ENCODE data around the gene WNT2B. TPM values are rescaled to one million over a fixed set of nuclear protein-coding genes. Genes with fewer than 3 reads are reported as not detected.
A peak's percentile ranks its signal among the peaks of the same experiment; 100 is the strongest.

Gene WNT2B
- total RNA-seq, 1 experiment from 2014 or later = 1.2 TPM

DNA sequence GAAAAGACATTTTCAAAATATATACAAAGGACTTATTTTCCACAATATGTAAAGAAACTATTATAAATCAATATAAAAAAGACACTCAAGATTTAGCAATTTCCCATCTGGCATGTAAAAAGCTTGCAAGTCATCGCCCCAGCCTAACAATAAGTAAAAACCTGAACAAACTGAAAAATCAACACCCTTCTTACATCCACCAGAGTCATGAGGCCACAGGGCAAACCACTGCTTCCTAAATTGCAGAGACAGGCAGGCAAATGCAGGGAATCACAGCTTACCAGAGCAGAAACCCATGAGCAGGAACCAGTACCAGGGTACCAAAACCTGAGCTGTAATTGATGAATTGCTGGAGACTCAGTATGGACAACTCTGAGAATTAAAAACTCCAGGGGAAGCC, 16.7 kb upstream of the WNT2B start:
- H3K9me3 Mint-ChIP-seq = no peaks in the 10 kb centered on the region
- H3K4me3 Mint-ChIP-seq = no peak overlapping the region
- peaks cover 34% of the 10 kb centered on the region for H3K27me3 Mint-ChIP-seq (ENCODE audit: low read depth)
- ChIA-PET POLR2A (no interaction called here), CTCF (no interaction called here)
- H3K27ac Mint-ChIP-seq = no peak overlapping the region
- H3K36me3 Mint-ChIP-seq = no peaks in the 10 kb centered on the region
- H3K4me1 Mint-ChIP-seq = no peaks in the 10 kb centered on the region; the same call in 1 of the 2 replicates
- ATAC-seq (no peak), DNase-seq (ENCODE audit: low spot score) (no peak)
- TF ChIP-seq, protein P1, sequence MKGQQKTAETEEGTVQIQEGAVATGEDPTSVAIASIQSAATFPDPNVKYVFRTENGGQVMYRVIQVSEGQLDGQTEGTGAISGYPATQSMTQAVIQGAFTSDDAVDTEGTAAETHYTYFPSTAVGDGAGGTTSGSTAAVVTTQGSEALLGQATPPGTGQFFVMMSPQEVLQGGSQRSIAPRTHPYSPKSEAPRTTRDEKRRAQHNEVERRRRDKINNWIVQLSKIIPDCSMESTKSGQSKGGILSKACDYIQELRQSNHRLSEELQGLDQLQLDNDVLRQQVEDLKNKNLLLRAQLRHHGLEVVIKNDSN (CRISPR knock-in tag; IDR thresholded peaks at IDR 0.05) = no peak
- TF ChIP-seq, protein P2, sequence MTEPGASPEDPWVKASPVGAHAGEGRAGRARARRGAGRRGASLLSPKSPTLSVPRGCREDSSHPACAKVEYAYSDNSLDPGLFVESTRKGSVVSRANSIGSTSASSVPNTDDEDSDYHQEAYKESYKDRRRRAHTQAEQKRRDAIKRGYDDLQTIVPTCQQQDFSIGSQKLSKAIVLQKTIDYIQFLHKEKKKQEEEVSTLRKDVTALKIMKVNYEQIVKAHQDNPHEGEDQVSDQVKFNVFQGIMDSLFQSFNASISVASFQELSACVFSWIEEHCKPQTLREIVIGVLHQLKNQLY (CRISPR knock-in tag; IDR thresholded peaks at IDR 0.05) = no peak

DNA sequence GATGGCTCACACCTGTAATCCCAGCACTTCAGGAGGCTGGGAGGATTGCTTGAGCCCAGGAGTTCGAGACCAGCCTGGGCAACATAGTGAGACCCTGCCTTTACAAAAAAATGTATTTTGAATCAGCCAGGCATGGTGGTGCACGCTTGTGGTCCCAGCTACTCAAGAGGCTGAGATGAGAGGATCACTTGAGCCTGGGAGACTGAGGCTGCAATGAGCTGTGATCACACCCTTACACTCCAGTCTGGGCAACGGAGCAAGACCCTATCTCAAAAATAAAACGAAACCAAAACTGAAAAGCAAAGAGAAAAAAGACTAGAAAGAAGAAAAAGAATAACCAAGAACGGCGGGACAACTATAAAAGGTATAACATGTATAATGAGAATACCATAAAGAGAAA, 15.4 kb upstream of the WNT2B start:
- Mint-ChIP-seq H3K27me3 (ENCODE audit: low read depth) (peaks cover 42% of the 10 kb centered on the region), H3K27ac (no peak overlapping the region), H3K4me3 (no peak overlapping the region), H3K36me3 (no peaks in the 10 kb centered on the region), H3K9me3 (no peaks in the 10 kb centered on the region), H3K4me1 (no peaks in the 10 kb centered on the region; the same call in 1 of the 2 replicates)
- DNase-seq (ENCODE audit: low spot score) = no peak
- ATAC-seq = no peak
- ChIA-PET CTCF (no interaction called here), POLR2A (no interaction called here)
- TF ChIP-seq ZNF121 (CRISPR knock-in tag; IDR thresholded peaks at IDR 0.05) = peak; percentile 72; the same call in 1 of the 2 replicates
- TF ChIP-seq, protein P3, sequence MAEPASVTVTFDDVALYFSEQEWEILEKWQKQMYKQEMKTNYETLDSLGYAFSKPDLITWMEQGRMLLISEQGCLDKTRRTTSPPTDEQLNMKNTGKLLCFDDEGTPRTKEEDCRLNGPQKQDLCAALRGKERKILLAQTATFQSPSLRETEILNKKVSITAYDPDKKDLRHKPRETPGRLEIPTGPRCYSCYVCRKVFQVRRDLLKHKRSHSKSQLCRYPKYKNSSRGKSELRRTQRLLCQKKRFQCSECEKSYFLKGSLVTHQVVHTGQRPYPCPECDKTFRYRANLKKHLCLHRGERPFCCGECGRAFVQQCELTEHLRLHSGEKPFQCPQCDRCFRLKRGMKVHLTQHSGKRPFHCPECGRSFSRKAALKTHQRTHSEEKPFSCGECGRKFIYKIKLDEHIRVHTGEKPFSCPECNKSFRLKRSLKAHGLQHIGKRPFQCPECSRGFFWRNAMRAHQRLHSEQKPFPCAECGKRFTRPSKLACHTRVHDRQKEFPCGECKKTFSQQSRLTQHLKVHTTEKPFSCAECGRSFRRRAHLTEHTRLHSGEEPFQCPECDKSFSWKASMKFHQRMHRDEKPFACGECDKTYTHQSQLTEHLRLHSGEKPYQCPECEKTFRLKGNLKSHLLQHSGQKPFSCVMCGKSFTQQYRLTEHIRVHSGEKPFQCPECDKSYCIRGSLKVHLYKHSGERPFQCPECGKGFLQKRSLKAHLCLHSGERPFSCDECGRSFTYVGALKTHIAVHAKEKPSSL (CRISPR knock-in tag; conservative IDR thresholded peaks at IDR 0.05) = no peak
- TF ChIP-seq ZNF671 (CRISPR knock-in tag; IDR thresholded peaks at IDR 0.05) = no peak

DNA sequence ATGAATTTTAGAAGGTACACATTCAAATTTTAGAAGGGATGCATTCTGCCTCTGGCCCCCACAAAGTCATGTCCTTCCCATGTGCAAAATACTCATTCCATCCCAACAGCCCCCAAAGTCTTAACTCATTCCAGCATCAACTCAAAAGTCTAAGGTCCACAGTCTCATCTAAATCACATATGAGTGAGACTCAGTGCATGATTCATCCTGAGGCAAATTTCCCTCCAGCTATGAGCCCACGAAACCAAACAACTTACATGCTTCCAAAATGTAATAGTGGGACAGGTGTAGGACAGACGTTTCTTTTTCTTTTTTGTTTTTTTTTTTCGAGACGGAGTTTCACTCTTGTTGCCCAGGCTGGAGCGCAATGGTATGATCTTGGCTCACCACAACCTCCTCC, 12.5 kb upstream of the WNT2B start:
- Mint-ChIP-seq H3K27me3 (ENCODE audit: low read depth) (peaks cover 65% of the 10 kb centered on the region), H3K4me3 (no peak overlapping the region), H3K36me3 (no peaks in the 10 kb centered on the region), H3K4me1 (no peaks in the 10 kb centered on the region), H3K27ac (no peak overlapping the region), H3K9me3 (no peaks in the 10 kb centered on the region)
- POLR2A ChIA-PET = interaction anchor here (0.6 kb wide), 1 partner anchor 65 kb away, joined by 6 read pairs; no protein-coding TSS in a partner anchor
- ATAC-seq (no peak), DNase-seq (ENCODE audit: low spot score) (no peak)
- no peak for TF ChIP-seq CREB1 (CRISPR knock-in tag; IDR thresholded peaks at IDR 0.05)
- no peak for TF ChIP-seq ESRRA (CRISPR knock-in tag; IDR thresholded peaks at IDR 0.05; ENCODE audit: borderline replicate concordance)
- TF ChIP-seq KAT7 (CRISPR knock-in tag; IDR thresholded peaks at IDR 0.05; ENCODE audit: borderline replicate concordance) = no peak
- no peak for TF ChIP-seq NR1H2 (CRISPR knock-in tag; IDR thresholded peaks at IDR 0.05)
- TF ChIP-seq SP1 (CRISPR knock-in tag; conservative IDR thresholded peaks at IDR 0.05) = no peak
- TF ChIP-seq, protein P4, sequence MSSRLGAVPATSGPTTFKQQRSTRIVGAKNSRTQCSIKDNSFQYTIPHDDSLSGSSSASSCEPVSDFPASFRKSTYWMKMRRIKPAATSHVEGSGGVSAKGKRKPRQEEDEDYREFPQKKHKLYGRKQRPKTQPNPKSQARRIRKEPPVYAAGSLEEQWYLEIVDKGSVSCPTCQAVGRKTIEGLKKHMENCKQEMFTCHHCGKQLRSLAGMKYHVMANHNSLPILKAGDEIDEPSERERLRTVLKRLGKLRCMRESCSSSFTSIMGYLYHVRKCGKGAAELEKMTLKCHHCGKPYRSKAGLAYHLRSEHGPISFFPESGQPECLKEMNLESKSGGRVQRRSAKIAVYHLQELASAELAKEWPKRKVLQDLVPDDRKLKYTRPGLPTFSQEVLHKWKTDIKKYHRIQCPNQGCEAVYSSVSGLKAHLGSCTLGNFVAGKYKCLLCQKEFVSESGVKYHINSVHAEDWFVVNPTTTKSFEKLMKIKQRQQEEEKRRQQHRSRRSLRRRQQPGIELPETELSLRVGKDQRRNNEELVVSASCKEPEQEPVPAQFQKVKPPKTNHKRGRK (CRISPR knock-in tag; IDR thresholded peaks at IDR 0.05; ENCODE audit: borderline replicate concordance) = no peak
- TF ChIP-seq, protein P5, sequence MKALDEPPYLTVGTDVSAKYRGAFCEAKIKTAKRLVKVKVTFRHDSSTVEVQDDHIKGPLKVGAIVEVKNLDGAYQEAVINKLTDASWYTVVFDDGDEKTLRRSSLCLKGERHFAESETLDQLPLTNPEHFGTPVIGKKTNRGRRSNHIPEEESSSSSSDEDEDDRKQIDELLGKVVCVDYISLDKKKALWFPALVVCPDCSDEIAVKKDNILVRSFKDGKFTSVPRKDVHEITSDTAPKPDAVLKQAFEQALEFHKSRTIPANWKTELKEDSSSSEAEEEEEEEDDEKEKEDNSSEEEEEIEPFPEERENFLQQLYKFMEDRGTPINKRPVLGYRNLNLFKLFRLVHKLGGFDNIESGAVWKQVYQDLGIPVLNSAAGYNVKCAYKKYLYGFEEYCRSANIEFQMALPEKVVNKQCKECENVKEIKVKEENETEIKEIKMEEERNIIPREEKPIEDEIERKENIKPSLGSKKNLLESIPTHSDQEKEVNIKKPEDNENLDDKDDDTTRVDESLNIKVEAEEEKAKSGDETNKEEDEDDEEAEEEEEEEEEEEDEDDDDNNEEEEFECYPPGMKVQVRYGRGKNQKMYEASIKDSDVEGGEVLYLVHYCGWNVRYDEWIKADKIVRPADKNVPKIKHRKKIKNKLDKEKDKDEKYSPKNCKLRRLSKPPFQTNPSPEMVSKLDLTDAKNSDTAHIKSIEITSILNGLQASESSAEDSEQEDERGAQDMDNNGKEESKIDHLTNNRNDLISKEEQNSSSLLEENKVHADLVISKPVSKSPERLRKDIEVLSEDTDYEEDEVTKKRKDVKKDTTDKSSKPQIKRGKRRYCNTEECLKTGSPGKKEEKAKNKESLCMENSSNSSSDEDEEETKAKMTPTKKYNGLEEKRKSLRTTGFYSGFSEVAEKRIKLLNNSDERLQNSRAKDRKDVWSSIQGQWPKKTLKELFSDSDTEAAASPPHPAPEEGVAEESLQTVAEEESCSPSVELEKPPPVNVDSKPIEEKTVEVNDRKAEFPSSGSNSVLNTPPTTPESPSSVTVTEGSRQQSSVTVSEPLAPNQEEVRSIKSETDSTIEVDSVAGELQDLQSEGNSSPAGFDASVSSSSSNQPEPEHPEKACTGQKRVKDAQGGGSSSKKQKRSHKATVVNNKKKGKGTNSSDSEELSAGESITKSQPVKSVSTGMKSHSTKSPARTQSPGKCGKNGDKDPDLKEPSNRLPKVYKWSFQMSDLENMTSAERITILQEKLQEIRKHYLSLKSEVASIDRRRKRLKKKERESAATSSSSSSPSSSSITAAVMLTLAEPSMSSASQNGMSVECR (CRISPR knock-in tag; IDR thresholded peaks at IDR 0.05; ENCODE audit: borderline replicate concordance) = no peak
- TF ChIP-seq, protein P6, sequence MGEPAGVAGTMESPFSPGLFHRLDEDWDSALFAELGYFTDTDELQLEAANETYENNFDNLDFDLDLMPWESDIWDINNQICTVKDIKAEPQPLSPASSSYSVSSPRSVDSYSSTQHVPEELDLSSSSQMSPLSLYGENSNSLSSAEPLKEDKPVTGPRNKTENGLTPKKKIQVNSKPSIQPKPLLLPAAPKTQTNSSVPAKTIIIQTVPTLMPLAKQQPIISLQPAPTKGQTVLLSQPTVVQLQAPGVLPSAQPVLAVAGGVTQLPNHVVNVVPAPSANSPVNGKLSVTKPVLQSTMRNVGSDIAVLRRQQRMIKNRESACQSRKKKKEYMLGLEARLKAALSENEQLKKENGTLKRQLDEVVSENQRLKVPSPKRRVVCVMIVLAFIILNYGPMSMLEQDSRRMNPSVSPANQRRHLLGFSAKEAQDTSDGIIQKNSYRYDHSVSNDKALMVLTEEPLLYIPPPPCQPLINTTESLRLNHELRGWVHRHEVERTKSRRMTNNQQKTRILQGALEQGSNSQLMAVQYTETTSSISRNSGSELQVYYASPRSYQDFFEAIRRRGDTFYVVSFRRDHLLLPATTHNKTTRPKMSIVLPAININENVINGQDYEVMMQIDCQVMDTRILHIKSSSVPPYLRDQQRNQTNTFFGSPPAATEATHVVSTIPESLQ (CRISPR knock-in tag; IDR thresholded peaks at IDR 0.05) = no peak
- CTCF ChIA-PET = no interaction called here

Data from WTC11 (cell line).